Stimulated activated CD8-positive, alpha-beta memory T cell treated with anti-CD3 and anti-CD28 coated beads, Interleukin-7, amount 100 ng/mL, for 1 hour (primary cell): ENCODE results near the gene CNOT1.
A peak's percentile ranks its signal among the peaks of the same experiment; 100 is the strongest.
"Not testable (repeated sequence)": the region's sequence is repeated elsewhere in the genome, so short reads cannot be mapped to it uniquely, and the experiment has no call there.

ENCODE experiments used
- DNase-seq, 2 donors: peaks; one replicate each; pipeline ENCODE4 v3.0.0-alpha.2; 2020; ENCODE audit warnings: low read depth in 2 of 2

Gene CNOT1

DNA sequence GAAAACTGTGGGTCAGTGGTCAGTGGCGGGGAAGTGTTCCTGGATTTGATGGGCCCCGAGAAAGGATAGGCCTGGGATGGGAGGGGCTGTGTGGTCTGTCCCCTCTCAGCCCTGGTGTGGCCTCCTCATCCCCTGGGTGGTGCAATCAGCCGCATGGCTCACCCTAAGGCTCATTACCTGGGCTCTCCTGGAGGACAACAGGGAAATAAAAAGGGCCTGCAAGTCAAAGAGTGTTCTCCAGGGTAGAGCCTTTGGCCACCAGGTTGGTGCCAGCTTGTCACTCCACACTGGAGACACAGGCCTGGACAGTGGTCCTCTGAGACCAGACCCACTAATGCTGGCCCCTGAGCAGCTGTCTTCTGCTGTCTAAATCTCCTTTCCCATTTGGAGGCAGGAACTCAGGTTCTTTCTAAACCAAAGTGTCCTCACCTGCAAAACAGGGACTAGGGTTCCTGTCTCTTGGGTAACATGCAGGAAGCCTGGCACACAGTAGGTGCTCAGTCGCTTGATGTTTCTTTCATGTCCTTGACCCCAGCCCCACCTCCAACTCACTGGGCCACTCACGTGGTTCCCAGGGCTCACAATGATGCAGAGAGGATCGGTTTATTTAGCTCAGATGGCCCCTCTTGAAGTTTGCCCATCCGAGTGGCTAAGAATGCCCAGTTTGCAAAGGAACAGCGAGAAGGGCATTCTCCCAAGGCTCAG is 127.3 kb downstream of the CNOT1 start:
- DNase-seq = no peak

DNA sequence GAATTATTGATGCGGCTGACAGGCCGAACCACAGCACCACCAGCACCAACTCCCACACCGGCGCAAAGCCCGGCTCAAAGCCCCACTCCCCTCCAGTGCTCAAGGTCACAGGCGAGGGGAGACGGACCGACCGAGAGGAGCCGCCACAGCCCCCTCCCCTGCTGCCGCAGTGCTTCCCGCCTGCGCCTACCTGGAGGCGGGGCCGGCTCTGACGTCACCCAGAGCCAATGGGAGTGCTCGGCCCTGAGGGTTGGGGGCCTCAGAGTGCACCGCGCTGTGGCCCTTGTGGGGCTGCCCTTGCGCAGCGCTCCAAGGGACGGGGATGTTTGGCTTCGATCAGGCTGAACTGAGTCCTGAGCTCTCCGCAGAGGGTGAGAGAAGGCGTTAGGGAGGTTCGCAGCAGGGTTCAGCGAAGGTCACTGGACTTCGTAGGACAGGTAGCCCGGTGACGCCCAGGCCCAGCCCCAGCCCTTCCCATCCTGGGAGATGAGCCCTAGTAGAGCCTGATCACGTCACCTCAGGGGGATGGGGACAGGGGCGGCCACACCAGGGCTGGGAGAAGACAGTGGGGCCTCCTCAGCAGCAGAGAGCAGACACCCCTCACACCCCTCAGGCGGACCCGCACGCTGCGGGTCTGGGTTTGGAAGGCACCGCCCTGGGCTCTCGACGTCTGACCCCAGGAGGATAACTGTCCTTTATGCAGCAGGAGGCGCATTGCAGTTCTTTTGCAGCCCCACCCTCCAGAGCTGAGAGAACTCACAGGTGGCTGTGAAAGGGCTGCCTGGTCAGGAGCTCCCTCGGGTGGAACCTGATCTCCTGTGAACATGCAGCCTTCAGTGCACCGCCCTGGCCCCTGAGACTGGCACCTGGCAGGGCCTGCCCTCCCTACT is 128.1 kb downstream of the CNOT1 start:
- DNase-seq = no peak

DNA sequence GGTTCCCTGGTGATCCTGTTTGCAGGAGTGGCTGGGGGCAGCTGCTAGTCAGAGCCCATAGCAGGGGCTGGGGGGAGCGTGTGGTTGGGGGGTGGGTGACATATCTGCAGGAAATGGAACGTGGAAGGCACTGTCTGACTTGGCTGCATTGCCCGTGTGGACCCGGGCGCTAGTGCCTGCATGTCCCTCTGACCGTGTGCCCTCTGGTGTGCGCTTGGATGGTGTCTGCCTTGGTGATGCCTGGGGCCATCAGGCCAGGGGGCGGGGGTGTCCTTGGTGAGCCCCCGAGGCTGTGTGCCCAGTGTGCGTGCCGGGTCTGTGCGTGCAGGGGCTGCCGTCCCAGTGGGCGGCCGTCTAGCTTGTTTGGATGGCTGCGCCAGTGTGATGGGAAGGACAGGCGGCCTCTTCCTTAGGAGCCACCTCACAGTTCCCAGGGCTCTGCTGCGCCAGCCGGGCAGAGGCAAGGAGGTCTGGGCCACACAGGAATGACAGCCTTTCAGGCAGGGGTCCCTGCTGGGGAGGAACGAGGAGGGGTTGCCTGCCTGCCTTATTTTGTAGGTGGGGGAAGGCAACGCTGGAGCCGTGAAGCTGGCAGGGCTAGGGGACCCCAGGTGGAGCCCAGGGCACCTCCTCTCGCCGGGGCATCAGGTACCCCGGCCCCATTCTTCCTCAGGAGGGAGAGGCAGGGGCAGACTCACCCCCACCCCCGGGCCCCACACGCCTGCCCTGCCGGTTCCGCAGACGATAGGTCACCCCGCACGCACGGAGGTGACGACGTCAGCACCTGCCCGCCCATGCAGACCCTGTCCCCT is 129.0 kb downstream of the CNOT1 start:
- no peak for DNase-seq

DNA sequence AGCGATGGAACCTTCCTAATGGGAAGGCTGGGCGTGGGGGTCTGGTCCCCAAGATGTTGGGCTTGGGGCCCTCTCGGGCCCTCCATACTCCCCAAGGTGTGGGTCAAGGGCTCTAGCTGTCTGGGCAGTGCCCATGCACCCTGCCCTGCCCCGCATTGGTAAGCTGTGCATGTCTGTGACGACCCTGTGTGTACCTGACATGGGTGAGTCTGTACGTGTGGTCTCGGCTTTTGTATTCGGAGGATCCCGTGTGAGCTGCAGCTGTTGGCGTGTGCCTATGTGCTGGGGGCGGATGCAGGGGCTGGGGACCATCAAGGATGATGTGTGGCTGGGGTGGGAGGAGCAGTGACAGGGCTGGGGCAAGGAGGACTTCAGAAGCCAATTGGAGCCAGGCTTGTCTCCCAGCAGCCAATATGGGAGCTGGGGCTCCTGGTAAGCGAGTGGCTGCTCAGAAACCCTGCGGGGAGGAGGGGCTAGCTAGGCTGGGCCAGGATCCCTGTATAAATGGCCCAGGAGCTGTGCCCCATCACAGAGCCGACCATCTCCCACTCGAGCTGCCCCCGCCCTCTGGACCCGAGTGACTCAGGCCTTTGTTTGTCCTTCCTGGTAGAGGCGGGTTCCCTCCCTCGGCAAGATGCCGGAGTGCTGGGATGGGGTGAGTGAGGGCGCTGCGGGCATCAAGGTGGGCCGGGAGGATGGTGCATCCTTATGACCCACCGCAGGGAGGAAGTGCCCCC is 129.8 kb downstream of the CNOT1 start, which contains the start of gene NDRG4:
Gene NDRG4, plus strand, starts transcription at position 529 of the 737 bp plus-strand sequence. Its CDS starts 106 bp downstream, at position 635.
- DNase-seq = no peak

DNA sequence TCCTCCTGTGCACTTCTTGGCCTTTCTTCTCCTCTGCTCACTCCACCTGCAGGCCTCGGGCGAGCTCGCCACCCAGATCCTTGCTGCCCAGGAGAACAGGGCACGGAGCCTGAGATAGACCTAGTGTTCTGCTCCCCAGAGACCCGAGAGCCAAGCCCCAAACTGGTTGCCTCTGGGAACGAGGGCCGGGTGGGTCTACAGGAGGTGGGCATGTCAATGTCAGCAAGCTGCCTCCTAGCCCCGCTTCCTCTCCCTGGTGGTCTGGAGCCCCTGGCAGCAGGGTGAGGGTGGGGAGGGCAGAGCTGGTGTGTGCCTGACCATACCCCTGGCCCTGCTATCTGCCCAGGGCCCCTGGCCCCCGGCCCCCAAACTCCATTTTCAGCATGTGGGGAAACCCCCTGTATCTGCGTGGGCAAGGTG is 130.5 kb downstream of the CNOT1 start:
- no peak for DNase-seq

DNA sequence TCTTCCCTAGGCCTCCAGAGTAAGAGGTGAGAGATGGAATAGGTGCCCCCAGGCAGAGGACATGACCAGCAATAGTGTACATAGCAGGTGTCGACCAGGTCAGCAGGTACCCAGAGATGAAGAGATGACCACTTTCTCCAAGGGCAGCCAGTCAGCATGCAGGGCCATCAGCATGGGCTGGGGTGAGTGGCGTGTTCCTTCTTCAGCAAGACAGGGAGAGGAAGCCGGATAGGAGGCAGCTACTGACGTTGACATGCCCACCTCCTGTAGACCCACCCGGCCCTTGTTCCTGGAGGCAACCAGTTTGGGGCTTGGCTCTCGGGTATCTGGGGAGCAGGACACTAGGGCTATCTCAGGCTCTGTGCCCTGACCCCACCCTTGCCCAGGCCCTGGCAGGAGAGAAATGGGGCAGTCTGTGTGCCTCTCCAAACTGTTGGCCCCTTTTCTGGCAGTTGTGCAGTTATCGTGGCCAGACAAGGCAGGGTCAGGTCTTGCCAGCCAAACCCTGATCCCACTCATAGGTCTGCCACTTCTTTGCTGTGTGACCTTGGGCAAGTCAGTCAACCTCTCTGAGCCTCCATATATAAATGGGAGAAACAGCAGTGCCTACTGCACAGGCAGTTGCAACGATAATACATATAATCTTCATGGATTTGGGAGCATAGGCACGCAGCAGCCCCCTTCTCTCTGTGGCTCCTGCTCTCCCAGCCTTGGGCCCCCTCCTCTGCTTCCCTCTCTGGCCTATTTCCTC is 131.1 kb downstream of the CNOT1 start:
- no peak for DNase-seq

DNA sequence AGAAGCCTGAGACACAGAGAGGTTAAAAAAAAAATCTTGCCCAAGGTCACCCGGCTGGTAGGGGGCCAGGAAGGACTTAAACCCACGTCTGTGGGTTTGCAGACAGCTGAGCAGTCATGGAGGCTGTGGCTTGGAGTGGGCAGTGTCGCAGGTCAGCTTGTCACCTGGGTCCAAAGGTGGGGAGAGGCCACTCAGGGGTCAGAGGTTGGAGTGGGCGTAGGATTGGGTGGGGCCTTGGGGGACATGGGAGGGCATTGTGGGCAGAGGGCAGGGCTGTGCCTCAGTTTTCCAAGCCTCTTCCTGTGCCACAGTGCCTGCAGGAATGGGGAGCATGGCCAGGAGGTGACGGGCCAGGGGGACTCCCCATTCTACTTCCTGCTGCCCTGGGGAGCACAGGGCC is 131.7 kb downstream of the CNOT1 start:
- no peak for DNase-seq

DNA sequence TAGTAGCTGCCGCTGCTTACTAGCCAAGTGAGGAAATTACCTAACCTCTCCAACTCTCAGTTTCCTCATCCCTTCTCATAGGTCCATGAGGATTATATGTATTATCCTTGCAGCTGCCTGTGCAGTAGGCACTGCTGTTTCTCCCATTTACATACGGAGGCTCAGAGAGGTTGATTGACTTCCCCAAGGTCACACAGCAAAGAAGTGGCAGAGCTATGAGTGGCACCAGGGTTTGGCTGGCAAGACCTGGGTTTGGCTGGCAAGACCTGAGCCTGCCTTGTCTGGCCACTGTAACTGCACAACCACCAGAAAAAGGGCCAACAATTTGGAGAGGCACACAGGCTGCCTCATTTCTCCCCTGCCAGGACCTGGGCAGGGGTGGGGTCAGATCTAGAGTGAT is 132.2 kb downstream of the CNOT1 start:
- DNase-seq = no peak

DNA sequence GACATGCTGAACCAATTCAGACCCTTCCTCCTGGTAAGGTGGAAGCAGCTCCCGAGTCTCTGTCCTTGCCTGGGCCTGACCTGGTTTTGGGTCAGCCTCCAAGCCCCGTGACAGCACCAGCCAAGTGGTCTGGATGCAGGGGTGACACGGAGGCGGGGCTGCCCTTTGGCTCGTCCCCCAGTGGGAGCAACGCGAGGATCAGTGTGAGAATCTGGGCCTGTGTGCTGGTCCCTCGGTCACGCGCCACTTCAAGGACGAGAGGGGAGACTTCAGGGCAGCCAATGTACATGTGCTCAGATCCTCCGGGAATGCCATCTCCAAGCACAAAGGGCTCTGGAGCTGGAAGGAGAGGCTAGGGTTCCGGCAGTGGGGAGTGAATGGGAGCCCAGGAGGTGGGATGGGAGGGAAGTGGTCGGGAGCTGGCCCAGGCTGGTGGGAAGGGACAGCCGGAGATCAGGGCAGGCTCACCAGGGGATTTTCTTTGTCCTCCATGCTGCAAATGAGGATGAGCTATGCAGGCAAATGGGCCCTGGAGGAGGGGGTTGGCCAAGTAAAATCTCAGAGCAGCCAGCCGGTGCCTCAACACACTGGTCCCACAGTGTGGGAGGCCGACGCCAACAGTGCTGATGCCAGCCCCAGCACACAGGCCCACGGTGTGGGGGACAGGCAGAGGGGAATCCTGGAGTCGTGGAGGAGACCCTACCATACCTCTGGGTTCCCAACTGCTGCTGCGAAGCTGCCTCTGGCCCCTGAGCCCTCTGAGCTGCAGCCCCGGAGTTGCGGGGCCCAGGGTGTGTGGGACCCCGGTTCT is 133.9 kb downstream of the CNOT1 start:
- no peak for DNase-seq

DNA sequence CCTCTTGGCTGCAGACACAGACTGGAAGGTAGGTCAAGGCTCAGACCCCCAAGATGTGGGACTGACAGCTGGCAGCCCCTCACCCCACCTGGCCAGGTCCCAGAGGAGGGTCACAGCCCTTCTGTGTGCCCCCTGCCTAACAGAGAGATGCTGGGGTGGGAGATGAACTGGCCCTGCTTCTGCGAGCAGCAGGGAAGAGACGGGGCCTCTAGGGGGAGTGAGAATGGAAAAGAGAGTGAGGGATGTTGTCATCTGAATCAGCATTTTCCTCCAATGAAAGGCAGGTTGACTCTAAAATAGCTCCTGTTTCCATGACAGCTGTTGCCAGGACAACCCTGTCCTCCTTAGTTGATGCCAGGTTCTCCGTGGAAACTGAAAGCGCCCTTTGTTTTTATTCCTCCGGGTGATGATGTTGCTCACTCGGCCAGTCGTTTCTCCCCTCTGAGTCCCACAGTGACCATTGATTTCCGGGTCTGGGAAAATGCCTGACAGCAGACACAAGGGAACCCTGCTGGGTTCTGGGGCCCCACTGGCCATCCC is 134.6 kb downstream of the CNOT1 start:
- no peak for DNase-seq

DNA sequence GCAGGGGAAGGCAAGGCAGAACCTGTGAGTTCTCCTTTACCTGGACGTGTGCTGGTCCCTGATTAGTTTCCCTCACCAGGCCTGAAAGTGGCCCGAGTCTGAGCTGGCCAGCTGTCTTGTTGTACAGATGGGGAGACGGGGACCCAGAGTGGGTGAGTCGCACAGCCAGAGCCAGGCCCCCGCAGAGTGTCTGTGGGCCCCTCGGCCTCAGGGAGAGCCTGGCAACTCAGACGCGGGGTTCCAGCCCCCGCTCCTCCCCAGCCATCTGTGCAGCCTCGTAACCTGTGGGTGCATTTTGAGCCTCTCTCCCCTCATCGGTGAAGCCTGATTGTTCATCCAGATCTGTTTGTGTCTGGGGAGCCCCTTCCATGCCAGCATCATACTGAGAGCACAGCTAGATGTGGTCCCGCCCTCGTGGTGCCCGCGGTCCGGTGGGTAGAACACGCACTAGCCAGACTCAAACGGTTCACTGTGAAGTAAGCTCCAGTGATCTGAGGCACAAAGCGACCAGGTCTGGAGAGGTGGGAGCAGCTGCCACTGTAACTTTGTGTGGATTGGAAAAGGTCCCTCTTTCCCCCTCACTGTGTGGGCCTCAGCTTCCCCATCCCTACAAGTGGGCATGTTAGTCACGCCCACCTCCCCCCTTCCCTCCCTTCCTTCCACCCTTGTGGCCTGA is 135.7 kb downstream of the CNOT1 start:
- no peak for DNase-seq

DNA sequence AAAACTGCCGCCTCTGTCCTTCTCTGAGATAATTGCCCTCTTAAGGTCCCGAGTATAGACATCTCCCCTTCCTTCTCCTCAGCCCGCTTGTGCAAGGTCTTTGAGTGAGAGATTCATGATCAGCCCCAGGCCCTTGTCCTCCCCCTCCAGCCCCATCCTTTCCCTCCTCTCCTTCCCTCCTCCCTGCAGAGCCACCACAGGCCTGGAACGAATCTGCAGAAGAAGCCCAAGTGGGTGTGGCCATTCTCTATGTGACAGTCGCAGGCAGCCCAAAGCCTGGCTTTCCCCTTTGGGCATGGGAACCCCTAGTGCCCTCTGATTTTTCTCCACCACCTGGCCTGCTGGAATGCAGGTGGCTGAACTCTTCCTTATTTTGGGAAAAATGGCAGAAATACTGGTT is 136.9 kb downstream of the CNOT1 start:
- DNase-seq = no peak

DNA sequence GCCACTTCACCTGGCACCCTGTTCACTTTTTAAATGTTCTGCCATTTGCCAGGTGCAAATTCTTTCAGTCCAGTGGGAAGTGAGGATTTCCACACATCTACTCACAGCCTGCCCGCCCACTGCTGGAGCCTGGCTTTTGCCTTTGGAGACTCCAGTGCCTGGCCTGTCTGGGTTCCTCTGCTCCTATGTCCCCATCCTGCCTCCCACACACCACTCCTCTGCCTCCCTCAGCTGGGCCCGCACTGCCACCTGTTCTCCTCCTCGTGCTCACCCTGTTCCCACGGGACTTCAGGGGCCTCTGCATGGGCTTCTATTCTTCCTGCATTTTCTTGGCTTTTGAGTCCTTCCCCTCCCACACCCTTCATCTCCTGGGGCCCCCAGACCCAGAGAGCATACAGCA is 137.6 kb downstream of the CNOT1 start:
- no peak for DNase-seq

DNA sequence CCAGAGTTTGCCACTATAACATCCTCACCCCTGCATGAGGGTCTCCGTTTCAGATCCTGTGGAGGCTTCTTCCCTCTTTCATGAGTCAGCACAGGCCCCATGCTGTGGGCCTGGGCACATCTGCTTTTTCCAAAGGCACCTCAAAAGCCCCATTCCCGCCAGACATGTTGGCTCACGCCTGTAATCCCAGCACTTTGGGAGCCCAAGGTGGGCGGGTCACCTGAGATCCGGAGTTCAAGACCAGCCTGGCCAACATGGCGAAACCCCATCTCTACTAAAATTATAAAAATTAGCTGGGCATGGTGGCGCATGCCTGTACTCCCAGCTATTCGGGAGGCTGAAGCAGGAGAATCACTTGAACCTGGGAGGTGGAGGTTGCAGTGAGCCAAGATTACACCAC is 139.1 kb downstream of the CNOT1 start:
- DNase-seq = not testable (repeated sequence)

DNA sequence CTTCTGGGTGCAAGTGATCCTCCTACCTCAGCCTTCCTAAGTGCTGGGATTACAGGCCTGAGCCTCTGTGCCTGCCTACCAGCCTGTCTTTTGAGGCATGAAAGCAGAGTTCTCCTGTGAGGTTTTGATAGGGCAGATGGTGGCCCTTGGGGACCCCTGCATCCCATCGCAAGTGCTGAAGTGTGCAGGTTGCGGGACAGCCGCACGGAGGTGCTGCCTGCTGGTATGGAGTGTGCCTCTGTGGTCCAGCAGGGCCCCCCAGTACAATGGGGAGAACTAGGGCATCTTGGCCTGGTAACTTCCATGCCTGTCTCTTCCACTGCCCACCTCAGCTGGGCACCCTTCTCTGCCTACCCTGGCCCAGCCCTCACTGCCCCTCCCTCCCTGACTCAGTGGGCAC is 139.6 kb downstream of the CNOT1 start:
- DNase-seq = no peak

DNA sequence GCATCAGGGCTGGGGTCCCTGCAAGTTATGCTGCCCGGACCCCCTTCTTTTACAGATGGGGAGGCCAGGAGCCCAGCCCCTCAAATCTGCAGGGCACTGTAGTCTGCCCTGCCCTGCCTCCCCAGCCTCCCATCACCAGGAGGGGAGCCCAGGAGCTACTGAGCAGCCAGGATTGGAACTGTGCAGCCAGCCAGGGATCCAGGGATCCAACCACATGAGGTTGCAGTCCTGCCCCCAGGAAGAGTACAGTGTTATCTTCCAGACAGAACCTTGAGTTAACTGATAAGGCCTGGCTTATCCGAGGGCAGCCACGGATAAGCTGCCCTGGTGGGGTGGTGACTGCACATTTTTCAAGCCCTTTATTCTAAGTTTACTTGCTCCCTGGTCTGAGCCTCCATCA is 141.1 kb downstream of the CNOT1 start:
- DNase-seq = no peak

DNA sequence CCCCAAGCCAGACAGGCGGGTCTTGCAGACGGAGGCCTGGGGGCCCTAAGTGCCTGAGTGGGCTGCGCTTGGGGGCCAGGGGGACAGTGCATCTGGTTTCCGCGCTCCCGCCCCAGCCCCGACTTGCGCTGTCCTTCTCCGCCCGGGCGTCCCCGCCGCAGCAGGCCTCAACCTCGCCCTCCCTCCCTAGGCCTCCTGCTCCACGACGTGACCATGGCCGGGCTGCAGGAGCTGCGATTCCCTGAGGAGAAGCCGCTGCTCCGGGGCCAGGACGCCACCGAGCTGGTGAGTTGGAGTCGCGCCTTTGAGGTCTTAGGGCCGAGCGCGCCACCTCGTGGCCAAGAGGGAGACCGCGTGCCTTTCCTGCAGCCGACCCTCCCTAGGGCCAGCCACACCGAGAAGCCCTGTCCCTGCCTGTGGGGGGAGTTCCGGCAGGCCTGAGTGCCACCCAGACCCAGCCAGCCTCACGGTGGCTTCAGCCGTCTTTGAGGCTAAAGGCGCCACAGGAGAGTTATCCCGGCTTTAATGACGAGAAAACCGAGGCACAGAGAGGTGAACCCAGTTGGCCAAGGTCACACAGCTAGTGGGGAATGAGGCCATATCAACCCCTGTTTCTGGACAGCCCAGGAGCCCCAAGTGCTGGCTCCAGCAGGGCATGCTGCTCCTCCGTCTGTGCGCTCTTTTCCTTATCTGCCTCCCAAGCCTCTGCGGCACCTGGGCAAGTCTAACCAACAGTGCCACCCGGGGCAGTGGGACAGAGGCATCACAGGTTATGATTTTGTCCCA is 141.9 kb downstream of the CNOT1 start:
- peak; percentile 41 to 52 for DNase-seq

DNA sequence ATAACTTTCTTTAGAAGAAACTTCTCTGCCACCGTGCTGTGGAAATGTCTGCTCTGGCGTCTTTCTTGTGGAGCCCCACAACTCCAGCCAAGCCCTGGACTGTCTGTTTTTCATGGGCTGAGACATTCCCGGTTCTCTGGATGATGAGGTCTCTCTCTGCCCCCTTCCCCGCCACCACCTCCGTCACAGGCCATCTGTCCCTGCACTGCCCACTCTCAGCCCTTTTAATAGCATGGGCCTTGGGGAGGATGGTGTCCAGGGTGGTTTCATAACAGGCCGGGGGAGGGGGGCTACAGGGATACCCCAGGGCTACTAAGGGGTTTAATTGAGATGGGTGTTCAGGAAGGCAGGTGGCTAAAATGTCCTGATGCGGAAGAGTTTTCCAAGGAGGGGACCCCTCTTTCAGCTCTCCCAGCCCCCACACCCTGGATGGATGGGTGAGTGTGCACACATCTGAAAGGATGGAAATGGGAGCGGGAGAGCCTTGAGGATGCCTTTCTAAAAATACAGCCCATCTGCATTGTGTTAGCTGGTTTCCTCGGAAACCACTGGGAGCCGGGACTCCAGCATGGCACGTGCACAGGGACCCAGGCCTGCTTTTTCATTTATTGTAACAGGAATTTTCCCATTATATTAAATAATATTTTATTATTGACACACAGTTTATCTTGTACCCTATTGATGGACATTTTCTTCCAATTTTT is 144.3 kb downstream of the CNOT1 start:
- DNase-seq = no peak
